ENCODE data around the gene HOXA4.

The HOXA4 gene

GRCh38 chr7:27093184-27093895, 37.2 kb downstream of the HOXA4 start:
- DNase-seq (ENCODE audit: low read depth) = no peak

DNA sequence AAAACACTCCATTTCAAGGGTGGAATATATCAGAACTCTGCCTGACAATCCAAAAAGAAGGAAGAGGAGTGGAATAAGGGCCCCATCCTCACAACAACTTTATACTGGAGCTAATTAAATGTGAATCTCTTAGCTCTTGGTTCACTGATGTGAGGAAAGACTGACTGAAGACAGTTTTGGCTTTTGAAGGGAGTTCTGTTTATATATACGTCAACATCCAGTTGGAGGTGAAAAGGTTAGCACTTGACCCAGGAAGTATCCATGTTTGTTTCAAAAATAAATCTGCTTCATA, 37.8 kb downstream of the HOXA4 start:
- no peak for DNase-seq (ENCODE audit: low read depth)

GRCh38 chr7:27091941-27092818, 38.4 kb downstream of the HOXA4 start:
- DNase-seq (ENCODE audit: low read depth) = no peak

DNA sequence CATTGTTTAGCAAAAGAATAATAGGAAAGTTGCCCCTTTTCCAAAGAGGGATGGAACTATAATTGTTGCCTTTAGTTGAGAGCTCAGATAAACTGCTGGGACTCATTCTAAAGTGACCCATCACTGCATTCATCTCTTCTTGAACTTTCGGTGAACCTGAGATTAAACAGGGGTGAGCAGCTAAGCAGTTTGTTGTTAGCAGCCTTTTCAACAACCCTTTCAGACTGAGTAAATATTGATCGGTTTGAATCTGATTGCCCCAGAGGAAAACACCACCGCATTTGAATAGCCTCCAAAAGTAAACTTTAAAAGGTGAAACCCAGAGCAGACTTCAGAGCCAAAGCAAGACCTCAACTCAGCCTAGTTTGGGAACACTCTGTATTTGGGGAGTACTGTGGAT, 39.5 kb downstream of the HOXA4 start:
- no peak for DNase-seq (ENCODE audit: low read depth)

- no peak for DNase-seq (ENCODE audit: low read depth)
Measured at GRCh38 chr7:27088002-27088922, 42.3 kb downstream of the HOXA4 start.

DNA sequence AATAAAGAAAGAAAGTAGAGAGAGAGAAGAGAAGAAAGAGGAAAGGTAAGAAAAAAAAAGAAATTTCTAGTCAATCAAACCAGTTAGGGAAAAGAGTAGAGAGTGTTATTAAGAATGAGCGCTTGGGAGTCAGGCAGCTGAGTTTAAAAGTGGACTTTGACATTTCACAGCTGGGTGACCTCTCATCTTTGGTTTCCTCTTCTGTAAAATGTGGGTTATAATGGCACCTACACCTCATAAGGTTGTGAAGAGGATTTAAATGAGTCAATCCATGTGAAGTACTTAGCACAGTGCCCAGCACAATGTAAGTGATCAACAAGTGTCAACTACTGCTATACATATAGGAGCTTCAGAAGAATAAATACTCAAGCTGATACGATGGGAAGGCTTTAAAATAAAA, 46.9 kb downstream of the HOXA4 start:
- no peak for DNase-seq (ENCODE audit: low read depth)

GRCh38 chr7:27082171-27082570, 48.4 kb downstream of the HOXA4 start:
- no peak for DNase-seq (ENCODE audit: low read depth)

DNA sequence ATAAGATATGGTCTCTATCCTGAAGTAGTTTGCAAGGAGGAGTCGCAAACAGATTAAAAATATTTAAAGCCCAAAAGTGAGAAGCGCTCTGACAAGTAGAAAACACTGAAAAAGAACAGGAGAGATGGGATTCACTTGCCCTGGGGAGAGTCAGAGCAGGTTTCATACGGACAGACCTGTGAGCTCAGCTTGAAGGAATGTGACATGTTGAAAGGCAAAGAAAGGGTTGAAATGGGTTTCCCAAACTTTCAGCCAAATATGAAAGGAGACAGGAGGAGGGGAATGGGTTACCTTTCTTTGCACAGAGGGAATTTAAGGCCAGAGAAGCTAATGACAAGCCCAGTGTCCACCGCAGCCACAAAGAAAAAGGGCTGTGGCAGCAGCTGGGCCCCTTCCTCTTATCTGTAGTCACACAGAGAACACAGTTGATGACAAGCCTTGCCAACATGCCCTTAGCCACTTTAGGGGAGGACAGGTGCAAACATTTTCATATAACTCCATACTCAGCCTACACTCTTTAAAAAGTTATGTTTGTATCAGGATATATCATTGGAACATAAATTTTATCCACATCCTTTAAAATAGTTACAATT, 49.6 kb downstream of the HOXA4 start:
- DNase-seq (ENCODE audit: low read depth) = no peak

DNA sequence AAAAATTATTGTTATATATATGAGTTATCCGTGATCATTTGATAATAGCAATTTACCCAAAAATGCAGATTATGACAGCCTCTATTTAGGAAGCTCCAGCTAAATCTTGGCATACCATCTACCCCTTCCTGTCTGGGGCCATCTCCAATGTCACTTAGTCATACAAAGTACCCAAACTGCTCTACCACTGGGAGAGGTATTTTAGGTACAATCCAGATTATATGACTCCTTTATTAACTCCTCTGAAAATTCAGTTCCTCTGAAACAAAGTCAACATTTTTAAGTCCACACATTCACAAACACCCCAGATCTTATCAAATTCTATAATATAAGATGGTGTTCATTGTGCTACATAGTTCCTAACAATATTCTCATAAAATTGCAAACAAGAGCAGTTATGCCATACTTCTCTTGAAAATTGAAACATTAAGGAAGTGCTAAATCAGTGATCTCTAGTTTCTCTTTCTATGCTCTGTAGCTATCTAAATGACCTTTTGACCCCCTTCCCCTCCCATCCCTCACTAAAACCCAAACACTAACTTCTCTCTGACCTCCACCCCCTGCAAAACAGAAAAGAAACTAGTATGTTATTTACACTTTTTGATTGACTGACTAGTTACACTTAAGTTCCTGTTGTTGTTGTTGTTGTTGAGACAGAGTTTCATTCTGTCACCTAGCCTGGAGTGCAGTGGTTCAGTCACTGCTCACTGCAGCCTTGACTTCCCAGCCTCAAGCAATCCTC, 51.2 kb downstream of the HOXA4 start:
- DNase-seq (ENCODE audit: low read depth) = no peak

DNA sequence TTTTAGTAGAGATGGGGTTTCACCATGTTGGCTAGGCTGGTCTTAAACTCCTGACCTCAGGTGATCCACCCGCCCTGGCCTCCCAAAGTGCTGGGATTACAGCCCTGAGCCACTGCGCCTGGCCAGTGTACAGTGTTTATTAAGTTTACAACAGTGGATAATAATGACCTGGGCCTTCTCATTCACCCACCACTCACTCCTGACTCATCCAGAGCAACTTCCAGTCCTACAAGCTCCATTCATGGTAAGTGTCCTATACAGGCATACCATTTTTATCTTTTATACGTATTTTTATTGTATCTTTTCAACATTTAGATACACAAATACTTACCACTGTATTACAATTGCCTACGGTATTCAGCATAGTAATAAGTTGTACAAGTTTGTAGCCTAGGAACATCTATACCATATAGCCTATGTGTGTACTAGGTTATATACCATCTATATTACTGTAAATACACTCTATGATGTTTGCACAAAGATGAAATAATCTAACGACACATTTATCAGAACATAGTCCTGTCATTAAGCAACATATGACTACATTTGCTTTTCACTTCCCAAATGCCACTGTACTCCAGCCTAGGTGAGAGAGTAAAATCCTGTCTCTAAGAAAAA, 51.8 kb downstream of the HOXA4 start:
- no peak for DNase-seq (ENCODE audit: low read depth)
